ENCODE data around the gene OTOGL.

Gene OTOGL

DNA sequence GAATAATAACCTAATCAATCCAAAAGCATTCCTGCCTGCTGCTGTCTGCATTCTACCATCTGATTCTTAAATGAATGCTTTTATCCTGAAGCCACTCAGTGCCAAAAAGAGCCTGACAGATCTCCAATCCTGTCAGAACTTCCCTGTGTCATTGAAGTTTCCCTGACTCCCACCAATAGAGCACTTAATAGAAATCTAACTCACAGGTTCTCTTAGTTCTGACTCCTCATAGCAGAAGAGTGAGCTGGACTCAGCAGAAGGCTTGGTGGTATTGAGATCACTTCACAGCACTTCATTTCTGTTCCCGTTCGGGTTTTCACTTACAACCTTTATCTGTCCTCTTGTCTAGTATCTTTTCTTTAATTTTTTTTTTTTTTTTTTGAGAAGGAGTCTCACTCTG lies 102.6 kb downstream of the OTOGL start:
- H3K4me3 ChIP-seq (replicated peaks; ENCODE audit: insufficient read depth, low read length): no peak overlapping the region
- DNase-seq (ENCODE audit: low read depth in 1 of 2, low spot score in 1 of 2): no peak
- peaks cover 3% of the 10 kb centered on the region for H3K27me3 ChIP-seq (ENCODE audit: insufficient read depth, poor library complexity, severe bottlenecking)
- no peak overlapping the region for H3K27ac ChIP-seq (replicated peaks)
- TF ChIP-seq, protein P1, sequence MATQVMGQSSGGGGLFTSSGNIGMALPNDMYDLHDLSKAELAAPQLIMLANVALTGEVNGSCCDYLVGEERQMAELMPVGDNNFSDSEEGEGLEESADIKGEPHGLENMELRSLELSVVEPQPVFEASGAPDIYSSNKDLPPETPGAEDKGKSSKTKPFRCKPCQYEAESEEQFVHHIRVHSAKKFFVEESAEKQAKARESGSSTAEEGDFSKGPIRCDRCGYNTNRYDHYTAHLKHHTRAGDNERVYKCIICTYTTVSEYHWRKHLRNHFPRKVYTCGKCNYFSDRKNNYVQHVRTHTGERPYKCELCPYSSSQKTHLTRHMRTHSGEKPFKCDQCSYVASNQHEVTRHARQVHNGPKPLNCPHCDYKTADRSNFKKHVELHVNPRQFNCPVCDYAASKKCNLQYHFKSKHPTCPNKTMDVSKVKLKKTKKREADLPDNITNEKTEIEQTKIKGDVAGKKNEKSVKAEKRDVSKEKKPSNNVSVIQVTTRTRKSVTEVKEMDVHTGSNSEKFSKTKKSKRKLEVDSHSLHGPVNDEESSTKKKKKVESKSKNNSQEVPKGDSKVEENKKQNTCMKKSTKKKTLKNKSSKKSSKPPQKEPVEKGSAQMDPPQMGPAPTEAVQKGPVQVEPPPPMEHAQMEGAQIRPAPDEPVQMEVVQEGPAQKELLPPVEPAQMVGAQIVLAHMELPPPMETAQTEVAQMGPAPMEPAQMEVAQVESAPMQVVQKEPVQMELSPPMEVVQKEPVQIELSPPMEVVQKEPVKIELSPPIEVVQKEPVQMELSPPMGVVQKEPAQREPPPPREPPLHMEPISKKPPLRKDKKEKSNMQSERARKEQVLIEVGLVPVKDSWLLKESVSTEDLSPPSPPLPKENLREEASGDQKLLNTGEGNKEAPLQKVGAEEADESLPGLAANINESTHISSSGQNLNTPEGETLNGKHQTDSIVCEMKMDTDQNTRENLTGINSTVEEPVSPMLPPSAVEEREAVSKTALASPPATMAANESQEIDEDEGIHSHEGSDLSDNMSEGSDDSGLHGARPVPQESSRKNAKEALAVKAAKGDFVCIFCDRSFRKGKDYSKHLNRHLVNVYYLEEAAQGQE (IDR thresholded peaks at IDR 0.05; ENCODE audit: insufficient replicate concordance, low read depth): no peak
- TF ChIP-seq, protein P2, sequence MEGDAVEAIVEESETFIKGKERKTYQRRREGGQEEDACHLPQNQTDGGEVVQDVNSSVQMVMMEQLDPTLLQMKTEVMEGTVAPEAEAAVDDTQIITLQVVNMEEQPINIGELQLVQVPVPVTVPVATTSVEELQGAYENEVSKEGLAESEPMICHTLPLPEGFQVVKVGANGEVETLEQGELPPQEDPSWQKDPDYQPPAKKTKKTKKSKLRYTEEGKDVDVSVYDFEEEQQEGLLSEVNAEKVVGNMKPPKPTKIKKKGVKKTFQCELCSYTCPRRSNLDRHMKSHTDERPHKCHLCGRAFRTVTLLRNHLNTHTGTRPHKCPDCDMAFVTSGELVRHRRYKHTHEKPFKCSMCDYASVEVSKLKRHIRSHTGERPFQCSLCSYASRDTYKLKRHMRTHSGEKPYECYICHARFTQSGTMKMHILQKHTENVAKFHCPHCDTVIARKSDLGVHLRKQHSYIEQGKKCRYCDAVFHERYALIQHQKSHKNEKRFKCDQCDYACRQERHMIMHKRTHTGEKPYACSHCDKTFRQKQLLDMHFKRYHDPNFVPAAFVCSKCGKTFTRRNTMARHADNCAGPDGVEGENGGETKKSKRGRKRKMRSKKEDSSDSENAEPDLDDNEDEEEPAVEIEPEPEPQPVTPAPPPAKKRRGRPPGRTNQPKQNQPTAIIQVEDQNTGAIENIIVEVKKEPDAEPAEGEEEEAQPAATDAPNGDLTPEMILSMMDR (IDR thresholded peaks at IDR 0.05; ENCODE audit: insufficient read depth, low read length): no peak
- TF ChIP-seq SPI1 (IDR thresholded peaks at IDR 0.05; ENCODE audit: borderline replicate concordance, low read depth) (no peak), POLR2AphosphoS5 (IDR thresholded peaks at IDR 0.05; ENCODE audit: low read depth) (no peak), GABPA (IDR thresholded peaks at IDR 0.05; ENCODE audit: low read depth) (no peak)

DNA sequence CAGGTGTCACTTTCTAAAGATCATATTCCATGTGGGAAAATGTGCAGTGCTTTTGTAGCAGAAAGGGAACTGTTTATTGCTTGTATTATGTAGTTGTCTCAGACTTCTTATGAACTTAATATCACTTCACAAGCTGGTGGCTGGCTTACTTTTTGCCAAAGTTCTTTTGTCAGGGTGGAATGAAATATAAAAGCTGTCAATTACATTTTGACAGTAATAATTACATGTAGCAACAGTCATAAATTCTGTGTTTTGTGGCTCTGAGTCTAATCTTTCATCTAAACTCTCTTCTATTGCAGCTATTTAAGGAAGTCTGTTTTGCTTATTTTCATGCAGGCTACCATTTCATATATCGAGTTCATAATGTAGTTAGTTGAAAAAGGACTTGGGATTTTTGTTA lies 106.6 kb downstream of the OTOGL start:
- TF ChIP-seq, protein P1 (IDR thresholded peaks at IDR 0.05; ENCODE audit: insufficient replicate concordance, low read depth): no peak
- TF ChIP-seq, protein P2 (IDR thresholded peaks at IDR 0.05; ENCODE audit: insufficient read depth, low read length): no peak
- TF ChIP-seq GABPA (IDR thresholded peaks at IDR 0.05; ENCODE audit: low read depth): no peak
- no peak for TF ChIP-seq SPI1 (IDR thresholded peaks at IDR 0.05; ENCODE audit: borderline replicate concordance, low read depth)
- TF ChIP-seq POLR2AphosphoS5 (IDR thresholded peaks at IDR 0.05; ENCODE audit: low read depth): no peak
- Histone ChIP-seq H3K27me3 (ENCODE audit: insufficient read depth, poor library complexity, severe bottlenecking) (no peaks in the 10 kb centered on the region), H3K4me3 (replicated peaks; ENCODE audit: insufficient read depth, low read length) (no peak overlapping the region), H3K27ac (replicated peaks) (no peak overlapping the region)
- DNase-seq (ENCODE audit: low read depth in 1 of 2, low spot score in 1 of 2): no peak

DNA sequence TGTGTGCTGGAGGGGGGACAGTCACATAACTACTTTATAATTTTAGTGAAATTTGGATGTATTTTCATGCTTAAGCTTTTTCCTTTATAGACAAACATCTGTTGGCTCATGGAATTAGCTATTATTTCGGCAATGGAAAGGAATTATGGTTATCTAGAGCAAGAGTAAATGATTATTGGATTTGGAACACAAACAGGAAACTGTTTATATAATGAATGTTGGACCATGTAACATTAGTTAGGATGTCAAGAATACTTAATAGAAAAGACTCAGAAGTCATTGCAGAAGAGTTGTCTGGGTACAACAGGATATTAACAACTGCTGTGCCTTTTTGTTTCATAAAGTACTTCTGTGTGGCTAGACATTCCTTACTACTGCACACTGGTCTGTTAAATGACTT lies 108.7 kb downstream of the OTOGL start:
- Histone ChIP-seq H3K27me3 (ENCODE audit: insufficient read depth, poor library complexity, severe bottlenecking) (no peaks in the 10 kb centered on the region), H3K27ac (replicated peaks) (no peak overlapping the region), H3K4me3 (replicated peaks; ENCODE audit: insufficient read depth, low read length) (no peak overlapping the region)
- no peak for TF ChIP-seq GABPA (IDR thresholded peaks at IDR 0.05; ENCODE audit: low read depth)
- TF ChIP-seq, protein P1 (IDR thresholded peaks at IDR 0.05; ENCODE audit: insufficient replicate concordance, low read depth): no peak
- TF ChIP-seq SPI1 (IDR thresholded peaks at IDR 0.05; ENCODE audit: borderline replicate concordance, low read depth): no peak
- TF ChIP-seq POLR2AphosphoS5 (IDR thresholded peaks at IDR 0.05; ENCODE audit: low read depth): no peak
- TF ChIP-seq, protein P2 (IDR thresholded peaks at IDR 0.05; ENCODE audit: insufficient read depth, low read length): no peak
- no peak for DNase-seq (ENCODE audit: low read depth in 1 of 2, low spot score in 1 of 2)
